Ureter (tissue), 1 donor: ENCODE data around the gene RPL37. TPM values are rescaled to one million over a fixed set of nuclear protein-coding genes. Genes with fewer than 3 reads are reported as not detected.

Experiments used
- total RNA-seq: library from RNA; stranded (reverse); gene quantifications from one replicate; pipeline ENCODE4 v1.2.4, GENCODE V29; 2023
- donor health status: DM: yes; HTN: yes; CAD: no.

The RPL37 gene
- total RNA-seq, 1 donor from 2014 or later: 1,647 TPM

Other genes with a start within 250 kb of the RPL37 start
- 10.3 TPM for gene PTGER4, start 155.3 kb downstream of the RPL37 start, total RNA-seq
- gene TTC33, start 79.3 kb downstream of the RPL37 start, total RNA-seq: 12.6 TPM
- 114 TPM for gene PRKAA1, start 36.8 kb downstream of the RPL37 start, total RNA-seq
- 17.1 TPM for gene CARD6, start 6.1 kb upstream of the RPL37 start, total RNA-seq
- 209 TPM for gene C7, start 74.3 kb upstream of the RPL37 start, total RNA-seq
- gene MROH2B, start 236.1 kb upstream of the RPL37 start, total RNA-seq: not detected